ENCODE results near the gene TAGAP. TPM values are rescaled to one million over a fixed set of nuclear protein-coding genes. Genes with fewer than 3 reads are reported as not detected.
"Not testable (repeated sequence)": the region's sequence is repeated elsewhere in the genome, so short reads cannot be mapped to it uniquely, and the experiment has no call there.

Gene TAGAP
- total RNA-seq, 1 donor from 2014 or later, result 9.2 TPM

- Histone ChIP-seq H3K4me3 (no peak overlapping the region), H3K27me3 (no peaks in the 10 kb centered on the region), H3K4me1 (no peaks in the 10 kb centered on the region), H3K36me3 (no peaks in the 10 kb centered on the region), H3K27ac (no peak overlapping the region), H3K9me3 (peaks cover 2 to 12% of the 10 kb centered on the region in 2 donors)
- DNase-seq (ENCODE audit: low spot score in 2 of 2), result no peak
- no peak for TF ChIP-seq CTCF (IDR thresholded peaks at IDR 0.05)
- intact Hi-C loops (cut with DNase I), result no loop called here
Observed at GRCh38 chr6:159030168-159030567, 14.6 kb downstream of the TAGAP start.

GRCh38 chr6:159025224-159025623, 19.6 kb downstream of the TAGAP start:
- H3K4me3 ChIP-seq; intact Hi-C loops (cut with DNase I); H3K27me3 ChIP-seq; DNase-seq (ENCODE audit: low spot score in 2 of 2); H3K36me3 ChIP-seq; H3K27ac ChIP-seq; H3K4me1 ChIP-seq: not testable (repeated sequence)
- H3K9me3 ChIP-seq, result peaks cover 10 to 21% of the 10 kb centered on the region in 2 donors

- DNase-seq (ENCODE audit: low spot score in 2 of 2), result no peak
- TF ChIP-seq CTCF (IDR thresholded peaks at IDR 0.05), result no peak
- Histone ChIP-seq H3K4me3 (no peak overlapping the region), H3K9me3 (peaks cover 10 to 21% of the 10 kb centered on the region in 2 donors), H3K27ac (no peak overlapping the region), H3K27me3 (no peaks in the 10 kb centered on the region), H3K4me1 (no peaks in the 10 kb centered on the region), H3K36me3 (no peaks in the 10 kb centered on the region)
- intact Hi-C loops (cut with DNase I), result no loop called here
Observed at GRCh38 chr6:159023893-159024292, 20.9 kb downstream of the TAGAP start.

GRCh38 chr6:159020011-159020410, 24.8 kb downstream of the TAGAP start:
- no peak overlapping the region for H3K27ac ChIP-seq
- no peaks in the 10 kb centered on the region for H3K36me3 ChIP-seq
- TF ChIP-seq CTCF (IDR thresholded peaks at IDR 0.05), result no peak
- H3K4me3 ChIP-seq, result no peak overlapping the region
- DNase-seq (ENCODE audit: low spot score in 2 of 2), result no peak
- H3K4me1 ChIP-seq, result no peaks in the 10 kb centered on the region
- H3K9me3 ChIP-seq, result peaks cover 7 to 8% of the 10 kb centered on the region in 2 donors
- intact Hi-C loops (cut with DNase I), result no loop called here
- no peaks in the 10 kb centered on the region for H3K27me3 ChIP-seq

DNA sequence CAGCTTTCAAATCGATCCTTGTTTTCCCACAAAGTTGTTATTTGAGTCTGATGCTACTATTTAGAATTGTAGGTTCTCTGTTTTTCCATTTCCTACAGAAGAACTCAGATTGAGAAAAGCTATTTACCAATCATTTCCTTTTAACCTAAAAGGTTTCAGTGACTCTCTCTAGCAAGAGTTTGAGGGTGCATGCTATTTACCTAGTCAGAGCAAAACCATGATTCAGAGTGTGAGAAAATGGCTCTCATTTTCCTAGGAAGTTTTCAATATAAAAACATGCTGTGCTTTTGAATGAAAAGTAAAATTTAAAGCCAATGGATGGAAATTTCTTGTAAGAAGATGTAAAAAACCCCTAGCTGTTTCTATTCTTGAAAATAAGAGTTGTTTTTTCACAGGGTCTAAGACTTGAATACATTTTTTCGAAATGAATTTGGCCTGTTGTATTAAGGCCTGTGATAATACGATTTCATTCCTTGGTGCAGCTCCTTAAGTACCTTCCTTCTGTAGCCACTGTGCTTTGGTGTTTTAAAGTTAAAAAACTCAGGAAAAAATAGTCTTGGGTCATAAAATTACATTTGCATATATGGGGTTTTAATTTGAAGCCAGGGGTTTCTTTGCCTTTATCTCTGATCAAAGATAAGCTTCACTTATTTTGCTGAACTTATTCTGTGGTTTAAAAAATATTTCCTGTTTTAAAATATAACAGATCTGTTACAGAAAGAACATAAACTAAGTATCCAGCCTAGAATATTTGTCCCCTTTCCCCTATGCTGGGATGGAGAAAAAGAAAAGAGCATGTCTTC, 26.8 kb downstream of the TAGAP start:
- no peak overlapping the region for H3K4me3 ChIP-seq
- no peak for DNase-seq (ENCODE audit: low spot score in 2 of 2)
- no peaks in the 10 kb centered on the region for H3K4me1 ChIP-seq
- no peaks in the 10 kb centered on the region for H3K27me3 ChIP-seq
- intact Hi-C loops (cut with DNase I), result no loop called here
- H3K9me3 ChIP-seq, result no peaks in the 10 kb centered on the region
- no peak for TF ChIP-seq CTCF (IDR thresholded peaks at IDR 0.05)
- no peak overlapping the region for H3K27ac ChIP-seq
- H3K36me3 ChIP-seq, result no peaks in the 10 kb centered on the region

DNA sequence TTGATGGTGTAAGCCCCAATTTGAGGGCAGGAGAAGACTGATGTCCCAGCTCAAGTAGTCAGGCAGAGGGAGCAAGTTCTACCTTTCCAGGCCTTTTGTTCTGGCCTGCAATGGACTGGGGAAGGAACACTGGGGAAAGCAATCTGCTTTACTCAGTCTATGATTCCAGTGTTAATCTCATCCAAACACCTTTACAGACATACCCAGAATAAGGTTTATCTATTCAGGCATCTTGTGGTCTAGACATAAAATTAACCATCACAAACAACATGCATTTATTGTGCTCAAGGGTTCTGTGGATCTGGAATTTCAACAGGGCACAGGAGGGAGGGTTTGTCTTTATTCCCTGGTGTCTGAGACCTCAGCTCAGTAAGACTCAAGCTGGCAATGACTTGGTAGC, 30.4 kb downstream of the TAGAP start:
- H3K27me3 ChIP-seq, result no peaks in the 10 kb centered on the region
- H3K4me1 ChIP-seq, result no peaks in the 10 kb centered on the region
- no peak for TF ChIP-seq CTCF (IDR thresholded peaks at IDR 0.05)
- H3K4me3 ChIP-seq, result no peak overlapping the region
- no peak for DNase-seq (ENCODE audit: low spot score in 2 of 2)
- H3K27ac ChIP-seq, result no peak overlapping the region
- no peaks in the 10 kb centered on the region for H3K9me3 ChIP-seq
- H3K36me3 ChIP-seq, result no peaks in the 10 kb centered on the region
- intact Hi-C loops (cut with DNase I), result no loop called here

Measured in ascending aorta (tissue), 2 donors.